22Rv1 (cell line): ENCODE results near the gene CCDC6.

ENCODE experiments used
- ZFX ChIP-seq: fragments of 450-650 bp; IDR thresholded peaks from 2 replicates; pipeline ENCODE4 v1.6.1; 2017; ENCODE audit warnings: antibody characterized with exemption, borderline replicate concordance
- TF ChIP-seq, protein P1 (sequence below): fragments of 450-650 bp; IDR thresholded peaks from 2 replicates; pipeline ENCODE4 v1.5.1; 2017; ENCODE audit warnings: mild to moderate bottlenecking

DNA sequence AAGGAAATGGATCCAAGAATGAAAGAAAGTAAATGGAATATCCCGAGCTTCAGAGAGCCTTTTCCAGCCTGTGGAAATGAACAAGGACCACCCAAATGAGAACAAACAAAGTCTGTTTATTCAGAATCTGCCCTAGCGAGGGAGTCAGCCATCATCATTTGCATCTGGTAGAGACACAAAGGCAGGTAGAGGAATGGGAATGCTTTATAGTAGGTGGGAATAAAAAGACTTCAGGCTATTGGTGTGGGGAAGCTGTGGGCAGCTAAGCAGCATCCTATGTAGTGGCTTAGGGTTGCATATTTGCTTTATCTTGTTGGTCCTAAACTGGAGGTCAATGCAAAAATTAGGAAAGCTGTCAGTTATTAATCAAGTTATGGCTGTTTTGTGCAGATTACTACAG lies 143.9 kb downstream of the CCDC6 start:
- TF ChIP-seq, protein P1, sequence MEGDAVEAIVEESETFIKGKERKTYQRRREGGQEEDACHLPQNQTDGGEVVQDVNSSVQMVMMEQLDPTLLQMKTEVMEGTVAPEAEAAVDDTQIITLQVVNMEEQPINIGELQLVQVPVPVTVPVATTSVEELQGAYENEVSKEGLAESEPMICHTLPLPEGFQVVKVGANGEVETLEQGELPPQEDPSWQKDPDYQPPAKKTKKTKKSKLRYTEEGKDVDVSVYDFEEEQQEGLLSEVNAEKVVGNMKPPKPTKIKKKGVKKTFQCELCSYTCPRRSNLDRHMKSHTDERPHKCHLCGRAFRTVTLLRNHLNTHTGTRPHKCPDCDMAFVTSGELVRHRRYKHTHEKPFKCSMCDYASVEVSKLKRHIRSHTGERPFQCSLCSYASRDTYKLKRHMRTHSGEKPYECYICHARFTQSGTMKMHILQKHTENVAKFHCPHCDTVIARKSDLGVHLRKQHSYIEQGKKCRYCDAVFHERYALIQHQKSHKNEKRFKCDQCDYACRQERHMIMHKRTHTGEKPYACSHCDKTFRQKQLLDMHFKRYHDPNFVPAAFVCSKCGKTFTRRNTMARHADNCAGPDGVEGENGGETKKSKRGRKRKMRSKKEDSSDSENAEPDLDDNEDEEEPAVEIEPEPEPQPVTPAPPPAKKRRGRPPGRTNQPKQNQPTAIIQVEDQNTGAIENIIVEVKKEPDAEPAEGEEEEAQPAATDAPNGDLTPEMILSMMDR: no peak
- no peak for TF ChIP-seq ZFX
